ENCODE data around the gene WDFY2.

DNA sequence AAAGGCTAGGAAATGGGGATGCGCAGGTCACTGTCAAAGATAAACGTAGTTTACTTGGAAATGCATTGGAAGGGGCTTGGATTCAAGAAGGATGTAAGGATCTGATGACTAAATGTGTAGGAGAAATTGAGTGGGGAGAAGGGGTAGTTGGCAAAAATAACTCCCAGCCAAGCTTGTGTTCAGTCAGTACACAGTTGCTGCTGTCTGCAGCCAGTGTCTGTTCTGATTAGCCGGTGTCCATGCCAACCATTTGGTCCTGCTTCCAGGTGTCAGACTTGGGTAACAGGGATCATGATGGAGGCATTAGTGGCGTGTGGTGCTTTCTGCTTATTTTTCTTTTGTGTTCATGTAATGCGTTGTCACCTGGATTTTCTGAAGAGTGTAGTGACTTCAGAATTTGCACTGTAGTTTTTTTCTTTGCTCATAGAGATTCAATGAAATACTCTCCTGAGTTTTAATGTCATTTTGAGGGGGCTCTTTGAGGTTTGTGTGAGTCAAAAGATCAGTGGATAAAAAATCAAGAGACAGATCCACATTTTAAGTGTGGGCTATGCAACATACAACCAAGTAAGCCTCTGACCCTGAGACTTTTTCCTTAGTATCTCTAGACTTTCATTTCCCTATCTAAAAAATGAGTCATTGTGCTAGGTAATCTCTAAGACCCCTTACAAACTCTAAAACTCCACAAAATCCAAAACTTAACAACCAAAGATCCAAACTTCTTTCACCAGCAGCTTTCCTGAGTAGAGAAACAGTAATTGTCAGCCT is 103.9 kb downstream of the WDFY2 start:
- TF ChIP-seq REST (IDR thresholded peaks at IDR 0.05; ENCODE audit: unreplicated experiment): no peak
- TF ChIP-seq CTCF (conservative IDR thresholded peaks at IDR 0.05; ENCODE audit: low read depth in 2 of 2): no peak
- TF ChIP-seq ZNF114 (CRISPR knock-in tag; IDR thresholded peaks at IDR 0.05): no peak
- TF ChIP-seq POLR2AphosphoS5 (IDR thresholded peaks at IDR 0.05; ENCODE audit: low read depth): no peak
